NB4 (cell line): ENCODE results near the gene NETO1.

Experiments used
- DNase-seq: peaks from one replicate; pipeline ENCODE4 v3.0.0; 2010; ENCODE audit warnings: low read depth
- H3K4me3 ChIP-seq: one replicate; pipeline ENCODE4 v1.5.1; 2011; ENCODE audit warnings: mild to moderate bottlenecking, low read depth, low read length, moderate library complexity
- MYC ChIP-seq: IDR thresholded peaks from 2 replicates; pipeline ENCODE4 v1.6.1; 2011; ENCODE audit warnings: low read depth, low read length
- POLR2A ChIP-seq: IDR thresholded peaks from 2 replicates; pipeline ENCODE4 v1.6.1; 2011; ENCODE audit warnings: mild to moderate bottlenecking; ENCODE audit not compliant: insufficient read length; ENCODE audit errors: extremely low read depth
- TF ChIP-seq, protein P1 (sequence below): IDR thresholded peaks from one replicate; pipeline ENCODE4 v1.5.1; 2012; ENCODE audit warnings: low read depth, low read length
- TF ChIP-seq, protein P2 (sequence below): IDR thresholded peaks from 2 replicates; pipeline ENCODE4 v1.6.1; 2011; ENCODE audit warnings: low read depth, low read length

NETO1 gene

DNA sequence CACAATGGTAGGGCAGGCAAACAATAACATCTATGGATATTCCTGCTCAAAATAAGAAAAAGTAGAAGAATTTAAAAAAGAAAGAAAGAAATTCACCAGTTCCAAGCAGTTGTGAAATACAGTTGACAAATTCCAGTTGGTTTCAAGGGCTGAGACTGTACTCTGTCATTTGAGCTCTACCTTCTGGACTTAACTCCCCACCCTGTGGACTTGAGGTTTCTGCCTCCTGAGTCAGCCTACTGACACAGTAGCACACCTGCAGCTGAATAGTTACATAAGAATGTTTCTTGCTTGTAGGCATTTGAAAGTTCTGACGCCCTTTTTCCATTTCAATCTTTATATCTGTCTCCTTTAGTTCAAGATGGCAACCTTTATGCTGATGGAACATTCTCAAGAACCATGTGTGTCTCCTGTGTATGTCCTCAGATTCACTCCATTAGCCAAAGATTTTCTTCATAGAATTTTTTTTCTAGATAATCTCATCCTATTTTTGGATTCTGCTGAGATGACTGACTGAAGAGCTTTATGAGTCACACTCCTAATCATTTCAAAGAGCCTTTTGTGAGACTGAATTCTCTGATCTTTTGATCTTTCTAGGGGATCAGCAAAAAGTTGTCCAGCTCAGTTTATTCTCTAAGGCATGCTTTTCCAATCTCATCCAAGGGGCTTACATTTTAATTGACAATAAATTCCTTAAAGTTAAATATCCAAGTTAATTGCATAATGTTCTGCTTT lies 19.1 kb downstream of the NETO1 start:
- DNase-seq, result no peak
- H3K4me3 ChIP-seq, result no peak overlapping the region
- TF ChIP-seq, protein P1, sequence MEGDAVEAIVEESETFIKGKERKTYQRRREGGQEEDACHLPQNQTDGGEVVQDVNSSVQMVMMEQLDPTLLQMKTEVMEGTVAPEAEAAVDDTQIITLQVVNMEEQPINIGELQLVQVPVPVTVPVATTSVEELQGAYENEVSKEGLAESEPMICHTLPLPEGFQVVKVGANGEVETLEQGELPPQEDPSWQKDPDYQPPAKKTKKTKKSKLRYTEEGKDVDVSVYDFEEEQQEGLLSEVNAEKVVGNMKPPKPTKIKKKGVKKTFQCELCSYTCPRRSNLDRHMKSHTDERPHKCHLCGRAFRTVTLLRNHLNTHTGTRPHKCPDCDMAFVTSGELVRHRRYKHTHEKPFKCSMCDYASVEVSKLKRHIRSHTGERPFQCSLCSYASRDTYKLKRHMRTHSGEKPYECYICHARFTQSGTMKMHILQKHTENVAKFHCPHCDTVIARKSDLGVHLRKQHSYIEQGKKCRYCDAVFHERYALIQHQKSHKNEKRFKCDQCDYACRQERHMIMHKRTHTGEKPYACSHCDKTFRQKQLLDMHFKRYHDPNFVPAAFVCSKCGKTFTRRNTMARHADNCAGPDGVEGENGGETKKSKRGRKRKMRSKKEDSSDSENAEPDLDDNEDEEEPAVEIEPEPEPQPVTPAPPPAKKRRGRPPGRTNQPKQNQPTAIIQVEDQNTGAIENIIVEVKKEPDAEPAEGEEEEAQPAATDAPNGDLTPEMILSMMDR, result no peak
- TF ChIP-seq POLR2A (no peak), MYC (no peak)
- TF ChIP-seq, protein P2, sequence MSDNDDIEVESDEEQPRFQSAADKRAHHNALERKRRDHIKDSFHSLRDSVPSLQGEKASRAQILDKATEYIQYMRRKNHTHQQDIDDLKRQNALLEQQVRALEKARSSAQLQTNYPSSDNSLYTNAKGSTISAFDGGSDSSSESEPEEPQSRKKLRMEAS, result no peak

DNA sequence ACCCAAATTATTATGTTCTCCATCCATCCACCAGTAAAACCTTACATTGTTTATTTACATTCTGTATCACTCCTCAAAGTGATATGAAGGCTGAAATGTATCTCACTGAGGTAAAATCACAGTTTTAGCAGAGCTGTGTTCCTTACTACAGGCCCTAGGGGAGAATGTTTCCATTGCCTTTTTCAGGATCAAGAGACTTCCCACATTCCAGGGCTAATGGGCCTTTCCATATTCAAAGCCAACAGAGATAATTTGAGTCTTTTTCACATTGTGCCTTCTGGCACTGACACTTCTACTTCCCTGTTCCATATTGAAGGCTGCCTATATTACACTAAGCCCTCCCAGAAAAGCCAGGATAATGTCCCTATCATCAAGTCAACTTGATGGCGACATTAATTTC lies 20.0 kb downstream of the NETO1 start:
- no peak for DNase-seq
- TF ChIP-seq, protein P1, result no peak
- TF ChIP-seq MYC (no peak), POLR2A (no peak)
- TF ChIP-seq, protein P2, result no peak
- no peak overlapping the region for H3K4me3 ChIP-seq

DNA sequence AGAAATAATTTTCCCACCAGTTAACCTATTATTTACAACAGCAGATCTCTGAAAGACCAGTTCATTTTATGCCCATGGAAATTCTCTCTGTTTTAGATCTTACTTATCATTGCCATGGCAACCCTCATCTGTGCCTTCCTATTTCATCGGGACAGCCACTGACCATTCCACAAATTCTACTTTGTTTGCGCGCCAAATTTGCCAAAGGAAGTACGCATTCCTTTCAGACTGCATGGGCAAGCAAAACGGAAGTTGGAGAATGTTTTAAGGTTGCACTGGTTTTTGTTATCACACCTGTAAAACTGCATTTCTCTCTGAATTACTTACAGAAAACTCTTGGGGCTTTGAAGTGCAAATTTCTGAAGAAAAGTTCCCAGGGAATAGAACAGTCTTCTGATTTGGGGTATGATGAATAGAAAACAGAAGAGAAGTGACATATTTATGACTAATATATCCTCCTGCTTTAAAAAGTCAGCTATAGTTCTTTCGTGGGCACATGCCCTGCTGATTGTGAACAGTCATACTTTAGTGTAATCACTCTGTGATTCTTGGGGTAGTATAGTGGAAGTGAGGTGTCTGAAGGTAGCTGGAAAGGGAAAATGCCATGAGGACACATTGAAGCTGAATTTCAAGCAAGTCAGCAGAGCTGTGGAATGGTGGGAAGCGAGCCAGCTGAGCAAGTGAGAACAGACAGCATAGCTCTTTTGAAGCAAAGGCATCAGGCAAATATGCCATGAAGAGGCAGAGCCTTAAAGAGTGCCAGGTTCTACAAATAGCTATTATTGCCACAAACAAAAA lies 20.9 kb downstream of the NETO1 start:
- DNase-seq, result no peak
- no peak overlapping the region for H3K4me3 ChIP-seq
- no peak for TF ChIP-seq MYC
- TF ChIP-seq, protein P1, result no peak
- TF ChIP-seq, protein P2, result no peak

DNA sequence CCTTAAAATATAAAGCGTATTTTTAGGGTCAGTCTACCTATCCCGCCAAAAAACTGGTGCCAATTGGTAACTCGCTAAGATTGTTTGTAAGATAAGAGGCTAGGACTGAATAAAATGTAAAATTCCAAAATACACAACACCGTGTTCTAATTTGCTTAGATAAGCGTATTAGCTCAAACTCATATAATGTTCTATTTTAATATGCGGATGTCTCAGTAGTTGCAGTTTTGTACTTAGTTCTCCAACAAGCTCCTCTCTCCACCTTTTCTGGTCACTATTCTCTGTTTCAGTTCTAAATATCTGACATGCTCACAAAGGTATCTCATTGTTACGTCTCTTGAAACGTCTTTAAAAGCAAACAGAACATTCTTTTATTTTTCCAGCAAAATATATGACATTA lies 24.0 kb downstream of the NETO1 start:
- H3K4me3 ChIP-seq, result no peak overlapping the region
- no peak for DNase-seq
- TF ChIP-seq POLR2A, result no peak
- no peak for TF ChIP-seq MYC

DNA sequence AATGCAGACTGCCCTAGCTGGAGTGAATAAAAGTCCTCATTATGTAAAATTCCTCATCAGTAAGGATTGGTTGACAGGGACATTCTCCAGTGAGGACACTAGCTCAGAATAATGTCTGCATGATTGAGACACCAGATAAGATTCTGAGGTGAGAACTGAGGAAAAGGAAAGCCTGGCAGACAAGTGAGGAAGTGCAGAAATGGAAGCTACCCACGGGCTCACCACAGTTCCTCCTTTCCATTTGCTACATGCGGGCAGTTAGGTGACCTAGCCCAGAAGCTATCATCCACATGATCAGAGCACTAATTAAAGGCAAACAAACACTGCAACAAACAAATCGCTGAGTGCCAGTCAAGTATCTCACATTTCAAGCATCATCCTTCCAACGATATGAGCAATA lies 27.7 kb downstream of the NETO1 start:
- TF ChIP-seq, protein P2, result no peak
- TF ChIP-seq POLR2A, result no peak
- no peak for TF ChIP-seq MYC
- TF ChIP-seq, protein P1, result no peak
- H3K4me3 ChIP-seq, result no peak overlapping the region
- DNase-seq, result no peak

DNA sequence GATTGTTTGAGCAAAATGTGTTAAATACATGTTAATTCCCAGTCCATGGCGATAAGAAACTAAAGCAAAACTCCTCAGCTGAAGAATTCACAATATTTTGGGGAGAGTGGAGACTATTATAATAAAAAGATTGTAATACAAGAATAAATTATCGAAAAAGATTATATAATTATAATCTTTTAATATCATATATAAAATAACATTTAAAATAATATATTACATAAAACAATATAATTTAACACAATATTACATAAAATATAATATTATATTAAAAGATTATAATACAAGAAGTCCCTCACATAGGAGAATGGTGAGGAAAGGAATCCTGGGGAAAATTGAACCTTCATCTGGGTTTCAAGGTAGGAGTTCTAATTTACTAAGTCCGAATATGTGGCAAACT lies 33.1 kb downstream of the NETO1 start:
- TF ChIP-seq MYC, result no peak
- TF ChIP-seq POLR2A, result no peak
- TF ChIP-seq, protein P1, result no peak
- TF ChIP-seq, protein P2, result no peak
- no peak for DNase-seq
- H3K4me3 ChIP-seq, result no peak overlapping the region
